Bronchial epithelial cell (primary cell): ENCODE measurements around the gene TRIM2. TPM values are rescaled to one million over a fixed set of nuclear protein-coding genes. Genes with fewer than 3 reads are reported as not detected.

Experiments used
- DNase-seq: peaks from one replicate; pipeline ENCODE4 v3.0.0-alpha.2; 2010; ENCODE audit warnings: low read depth
- FAIRE-seq: peaks from 2 replicates; lab custom pipeline; 2011; peaks lifted over from hg19 to GRCh38; lab: Jason Lieb, UNC
- H3K27me3 ChIP-seq: 2 replicates; pipeline ENCODE4 v1.5.1; 2011; ENCODE audit warnings: low read length; ENCODE audit not compliant: control insufficient read depth, insufficient read depth
- H3K36me3 ChIP-seq: 2 replicates; pipeline ENCODE4 v1.5.1; 2011; ENCODE audit warnings: low read length; ENCODE audit not compliant: control insufficient read depth, insufficient read depth
- H3K4me3 ChIP-seq: 2 replicates; pipeline ENCODE4 v1.5.1; 2011; ENCODE audit warnings: mild to moderate bottlenecking, low read depth, low read length, control low read depth
- total RNA-seq: library from RNA; depleted of rRNA; stranded (reverse); fragments of >200 nt; gene quantifications from 2 replicates; pipeline ENCODE4 v1.2.1, GENCODE V29; 2014
- TF ChIP-seq, protein P1 (sequence below): IDR thresholded peaks from 2 replicates; pipeline ENCODE4 v1.5.1; 2011; ENCODE audit warnings: mild to moderate bottlenecking, moderate library complexity, low read length, control low read depth, inconsistent platforms; ENCODE audit not compliant: insufficient read depth, severe bottlenecking

TRIM2 gene
- total RNA-seq, 1 donor from 2014 or later = 7.1 TPM

DNA sequence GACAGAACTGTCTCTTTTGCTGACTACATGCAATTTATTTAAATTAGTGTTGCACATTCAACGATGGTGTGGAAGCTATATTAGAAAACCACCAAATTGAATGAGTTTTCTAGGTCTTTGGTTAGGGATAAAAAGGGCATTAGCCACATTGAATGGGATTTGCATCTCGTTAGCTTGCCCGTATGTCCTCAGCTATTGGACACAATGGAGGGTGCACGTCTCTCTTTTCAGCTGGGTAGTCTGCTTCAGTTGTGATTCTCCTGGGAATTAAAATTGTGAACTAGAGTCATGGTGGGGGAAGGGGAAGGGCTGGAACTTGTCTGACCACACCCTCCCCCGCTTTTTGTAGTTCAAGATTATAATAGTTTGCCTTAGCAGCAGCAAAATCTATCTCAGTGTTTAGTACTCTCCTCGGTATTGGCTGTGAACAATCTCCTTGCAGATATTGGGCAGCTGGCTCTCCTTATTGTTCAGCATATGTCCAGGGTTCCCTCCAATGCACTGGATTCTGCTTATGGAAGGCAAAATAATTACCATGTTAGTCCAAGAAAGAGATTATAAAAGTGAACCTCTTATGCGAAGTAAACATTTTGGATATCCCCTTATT, 23.3 kb downstream of the TRIM2 start:
- TF ChIP-seq, protein P1, sequence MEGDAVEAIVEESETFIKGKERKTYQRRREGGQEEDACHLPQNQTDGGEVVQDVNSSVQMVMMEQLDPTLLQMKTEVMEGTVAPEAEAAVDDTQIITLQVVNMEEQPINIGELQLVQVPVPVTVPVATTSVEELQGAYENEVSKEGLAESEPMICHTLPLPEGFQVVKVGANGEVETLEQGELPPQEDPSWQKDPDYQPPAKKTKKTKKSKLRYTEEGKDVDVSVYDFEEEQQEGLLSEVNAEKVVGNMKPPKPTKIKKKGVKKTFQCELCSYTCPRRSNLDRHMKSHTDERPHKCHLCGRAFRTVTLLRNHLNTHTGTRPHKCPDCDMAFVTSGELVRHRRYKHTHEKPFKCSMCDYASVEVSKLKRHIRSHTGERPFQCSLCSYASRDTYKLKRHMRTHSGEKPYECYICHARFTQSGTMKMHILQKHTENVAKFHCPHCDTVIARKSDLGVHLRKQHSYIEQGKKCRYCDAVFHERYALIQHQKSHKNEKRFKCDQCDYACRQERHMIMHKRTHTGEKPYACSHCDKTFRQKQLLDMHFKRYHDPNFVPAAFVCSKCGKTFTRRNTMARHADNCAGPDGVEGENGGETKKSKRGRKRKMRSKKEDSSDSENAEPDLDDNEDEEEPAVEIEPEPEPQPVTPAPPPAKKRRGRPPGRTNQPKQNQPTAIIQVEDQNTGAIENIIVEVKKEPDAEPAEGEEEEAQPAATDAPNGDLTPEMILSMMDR = no peak
- no peak overlapping the region for H3K4me3 ChIP-seq
- DNase-seq = no peak
- no peaks in the 10 kb centered on the region for H3K36me3 ChIP-seq
- H3K27me3 ChIP-seq = no peaks in the 10 kb centered on the region
- no peak for FAIRE-seq

DNA sequence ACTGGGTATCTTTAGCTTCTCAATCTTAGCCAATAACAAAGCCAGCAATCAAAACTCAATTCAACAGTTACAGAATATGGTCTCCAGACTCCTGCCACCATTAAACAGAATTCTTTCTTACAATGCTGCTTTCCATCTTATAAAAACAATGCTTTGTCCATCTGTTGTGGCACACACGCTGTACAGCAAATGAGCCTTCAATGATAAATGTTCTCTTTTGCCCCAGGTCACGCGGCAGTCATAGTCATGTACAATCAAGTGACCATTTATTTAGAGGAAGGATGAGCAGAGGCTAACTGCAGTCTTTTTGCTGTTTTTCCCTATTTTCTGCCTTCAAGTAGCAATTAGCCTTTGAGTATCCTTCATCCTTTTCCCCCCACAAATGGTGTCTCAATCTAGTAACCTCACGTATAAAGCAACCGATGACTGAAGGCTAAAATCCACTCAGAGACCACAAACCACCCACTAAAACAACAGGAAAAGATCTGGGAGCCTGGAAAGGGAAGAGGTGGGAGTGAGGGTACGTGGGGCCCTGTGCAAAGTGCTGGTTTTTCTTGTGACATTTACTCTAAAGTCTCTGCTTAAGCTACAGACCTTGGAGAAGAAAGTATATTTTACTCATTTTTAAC, 24.4 kb downstream of the TRIM2 start:
- Histone ChIP-seq H3K4me3 (no peak overlapping the region), H3K36me3 (no peaks in the 10 kb centered on the region), H3K27me3 (no peaks in the 10 kb centered on the region)
- DNase-seq = no peak
- FAIRE-seq = no peak
- TF ChIP-seq, protein P1 = no peak

DNA sequence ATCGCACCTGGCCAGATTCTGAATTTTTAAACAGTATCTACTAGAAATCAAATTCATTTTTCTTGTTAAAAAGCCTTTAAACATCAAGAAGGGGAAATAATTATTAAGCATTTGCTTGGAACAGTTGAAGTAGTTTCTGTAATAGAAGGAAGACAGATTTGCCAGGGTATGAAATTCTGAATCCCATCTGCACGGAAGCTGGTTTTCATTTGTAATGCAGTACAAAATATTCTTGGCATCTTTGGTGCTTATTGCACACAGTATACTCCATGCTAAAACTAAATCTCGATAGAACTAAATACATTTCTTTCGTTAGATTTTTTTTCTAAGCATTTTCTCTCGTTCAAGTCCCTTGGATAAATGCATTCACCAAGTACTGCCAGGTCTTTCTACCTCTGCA, 25.3 kb downstream of the TRIM2 start:
- Histone ChIP-seq H3K27me3 (no peaks in the 10 kb centered on the region), H3K36me3 (no peaks in the 10 kb centered on the region), H3K4me3 (no peak overlapping the region)
- no peak for DNase-seq
- TF ChIP-seq, protein P1 = no peak
- no peak for FAIRE-seq

DNA sequence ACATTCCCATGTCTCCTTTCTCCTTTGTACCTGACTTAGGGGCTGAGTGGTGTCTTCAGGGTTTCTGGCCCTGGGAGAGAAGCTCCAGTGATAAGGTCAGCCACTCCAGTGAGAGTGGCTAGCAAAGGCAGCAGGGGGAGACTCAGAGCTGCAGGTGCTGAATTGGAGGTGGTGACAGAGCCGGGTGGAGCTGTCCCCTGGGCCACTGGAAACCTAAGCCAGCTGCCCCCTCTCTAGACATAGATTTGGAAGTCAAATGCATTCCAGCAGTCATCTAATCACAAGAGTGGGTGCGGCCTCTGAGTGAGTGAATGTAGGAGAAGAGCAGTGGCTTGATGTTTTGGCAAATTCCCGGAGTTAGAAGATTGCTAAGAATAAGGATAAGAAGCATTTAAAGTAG, 28.5 kb downstream of the TRIM2 start:
- DNase-seq (no peak), FAIRE-seq (no peak)
- Histone ChIP-seq H3K27me3 (no peaks in the 10 kb centered on the region), H3K36me3 (no peaks in the 10 kb centered on the region), H3K4me3 (no peak overlapping the region)
- TF ChIP-seq, protein P1 = peak; percentile 10

DNA sequence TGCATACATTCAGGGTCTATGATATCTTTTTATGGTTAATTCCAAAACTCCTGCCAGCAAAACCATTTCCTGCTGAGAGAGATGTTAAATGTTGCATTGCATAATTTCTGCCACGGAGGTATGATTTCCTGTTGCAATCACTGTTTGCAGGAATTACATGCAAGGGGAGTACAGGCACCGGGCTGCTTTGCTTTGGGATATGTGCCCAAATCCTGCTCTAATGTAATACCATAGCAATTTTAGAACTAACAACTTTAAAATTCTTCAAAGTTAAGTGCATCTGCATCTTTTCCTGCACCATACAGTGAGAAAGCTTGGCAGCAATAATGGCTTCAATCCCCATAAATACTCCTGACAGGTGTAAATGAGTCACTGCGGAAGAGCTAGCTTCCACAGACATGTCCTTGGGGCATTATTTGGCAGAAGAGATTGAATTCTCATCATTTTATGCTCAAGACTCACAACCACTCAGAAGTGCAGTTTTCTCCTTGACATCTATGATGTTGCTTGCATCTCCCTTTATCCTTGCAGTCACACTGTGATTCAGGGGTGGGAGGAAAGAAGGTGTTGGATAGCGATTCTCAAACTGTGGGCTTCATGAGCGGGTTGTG, 29.6 kb downstream of the TRIM2 start:
- H3K4me3 ChIP-seq = no peak overlapping the region
- no peaks in the 10 kb centered on the region for H3K36me3 ChIP-seq
- FAIRE-seq (no peak), DNase-seq (peak; percentile 88)
- TF ChIP-seq, protein P1 = no peak
- H3K27me3 ChIP-seq = no peaks in the 10 kb centered on the region
